ENCODE measurements around the gene TFAM.

GRCh38 chr10:58394471-58394870 lies 9.3 kb downstream of the TFAM start:
- TF ChIP-seq CTCF (conservative IDR thresholded peaks at IDR 0.05; ENCODE audit: low read length) (no peak), EZH2phosphoT487 (IDR thresholded peaks at IDR 0.05; ENCODE audit: borderline replicate concordance, low read depth, low read length) (no peak)

Data from OCI-LY7 (cell line).